Motor neuron (in vitro differentiated cells): ENCODE measurements around the gene VSTM2L. TPM values are rescaled to one million over a fixed set of nuclear protein-coding genes. Genes with fewer than 3 reads are reported as not detected.
A peak's percentile ranks its signal among the peaks of the same experiment; 100 is the strongest.
"Not testable (repeated sequence)": the region's sequence is repeated elsewhere in the genome, so short reads cannot be mapped to it uniquely, and the experiment has no call there.

Experiments
- ATAC-seq, 8 experiments: fragments of 200-7000 bp; cut with Tn5 transposase; replicated peaks in 6 of 8; 2 replicates each; pipeline ENCODE4 v1.8.0; 2021; ENCODE audit warnings: mild to moderate bottlenecking in 8 of 8, moderate library complexity in 8 of 8
- H3K27ac ChIP-seq, 2 donors: fragments of 250-450 bp; sonication (Bioruptor Pico); 2 replicates each; pipeline ENCODE4 v1.9.0; 2021; ENCODE audit warnings: antibody characterized with exemption in 2 of 2, mild to moderate bottlenecking in 2 of 2, moderate library complexity in 1 of 2
- H3K4me1 ChIP-seq, 2 donors: fragments of 250-450 bp; sonication (Bioruptor Pico); replicated peaks in 1 of 2; 2 replicates each; pipeline ENCODE4 v1.6.1; 2021; ENCODE audit warnings: antibody characterized with exemption in 2 of 2, mild to moderate bottlenecking in 2 of 2, moderate library complexity in 1 of 2
- H3K4me3 ChIP-seq, 5 donors: fragments of 250-450 bp; sonication (Bioruptor Pico); 2 replicates each; pipeline ENCODE4 v1.9.0; 2021; ENCODE audit warnings: antibody characterized with exemption in 5 of 5, mild to moderate bottlenecking in 5 of 5, moderate library complexity in 4 of 5
- WGBS, 10 experiments: fragments of 450-650 bp; shearing (Covaris generic); methylation state at CpG; one replicate each; pipeline ENCODE4 v1.0.0; 2022; 5-methylcytosine and 5-hydroxymethylcytosine counted together
- in situ Hi-C, 9 experiments: fragments of 400-800 bp; cut with MboI; loops; one replicate each; pipeline ENCODE4 v1.15.0; 2021; ENCODE audit warnings: low sequenced_read_pairs in 9 of 9, low pct_unique_long_range_greater_than_20kb in 2 of 9; ENCODE audit not compliant: unreplicated experiment in 9 of 9
- total RNA-seq, 8 experiments: library from RNA; unstranded; fragments of 300-600 nt; gene quantifications; 2 replicates each; pipeline versions ENCODE4 v1.2.3 to v1.2.4, GENCODE V29; 2022

The VSTM2L gene, protein sequence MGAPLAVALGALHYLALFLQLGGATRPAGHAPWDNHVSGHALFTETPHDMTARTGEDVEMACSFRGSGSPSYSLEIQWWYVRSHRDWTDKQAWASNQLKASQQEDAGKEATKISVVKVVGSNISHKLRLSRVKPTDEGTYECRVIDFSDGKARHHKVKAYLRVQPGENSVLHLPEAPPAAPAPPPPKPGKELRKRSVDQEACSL
- 10 to 100 TPM in 5 of 8 experiments, 1 to 10 TPM in 2, under 1 TPM in 1; 0.42 to 82.6 (median 36.0) TPM for total RNA-seq

DNA sequence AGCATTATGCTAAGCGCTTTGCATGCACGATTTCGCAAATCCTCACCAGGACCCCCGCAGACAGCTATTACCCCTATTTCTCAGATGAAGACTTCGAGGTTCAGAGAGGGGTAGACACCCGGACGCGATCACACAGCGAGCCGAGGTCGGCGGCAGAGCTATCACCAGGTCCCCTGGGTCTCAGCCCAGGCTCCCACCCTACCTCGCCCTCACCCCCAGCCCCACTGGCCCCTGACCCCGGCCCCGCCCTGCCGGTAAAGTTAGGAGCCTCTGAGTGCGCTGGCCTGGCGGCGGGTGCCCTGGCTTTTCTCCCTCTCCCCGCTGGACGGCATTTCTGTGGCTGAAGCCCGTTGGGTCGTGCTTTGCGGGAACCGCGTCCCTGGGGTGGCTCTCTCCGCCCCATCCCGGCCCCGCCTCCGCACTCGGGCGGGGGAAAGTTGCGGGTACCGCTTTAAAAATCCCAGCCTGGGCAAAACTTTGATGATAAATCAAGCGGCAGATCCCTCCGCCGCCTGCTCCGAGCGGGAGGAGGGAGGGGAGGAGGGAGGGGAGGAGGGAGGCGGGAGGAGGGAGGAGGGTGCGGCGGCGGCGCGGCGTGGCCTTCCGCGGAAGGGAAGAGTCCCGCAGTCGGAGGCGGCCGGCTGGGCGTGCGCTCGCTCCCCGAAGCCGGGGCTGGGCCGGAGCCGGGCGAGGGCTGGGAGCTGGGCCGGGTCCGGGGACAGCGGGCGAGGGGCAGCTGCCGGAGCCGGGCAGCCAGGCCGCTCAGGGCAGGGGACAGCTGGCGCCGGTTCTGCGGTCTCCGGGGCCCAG, at the start of gene VSTM2L:
VSTM2L (plus strand) TSS at position 624 of the 810 bp plus-strand sequence. CDS start 224 bp downstream, outside the sequence.
- H3K27ac ChIP-seq = peak within 1 kb of the TSS; percentile 77 to 82
- in situ Hi-C loops = no loop called here
- peaks cover 53 to 58% of the 10 kb centered on the region in 2 donors for H3K4me1 ChIP-seq
- peak; percentile 5 to 50 (median 26) for ATAC-seq
- 0% methylated on average over 3 of the region's 71 CpGs; no CpG with 5 or more reads in 9 of the 10 experiments for WGBS, 10 experiments
- peak within 1 kb of the TSS; percentile 61 to 97 (median 78) for H3K4me3 ChIP-seq

DNA sequence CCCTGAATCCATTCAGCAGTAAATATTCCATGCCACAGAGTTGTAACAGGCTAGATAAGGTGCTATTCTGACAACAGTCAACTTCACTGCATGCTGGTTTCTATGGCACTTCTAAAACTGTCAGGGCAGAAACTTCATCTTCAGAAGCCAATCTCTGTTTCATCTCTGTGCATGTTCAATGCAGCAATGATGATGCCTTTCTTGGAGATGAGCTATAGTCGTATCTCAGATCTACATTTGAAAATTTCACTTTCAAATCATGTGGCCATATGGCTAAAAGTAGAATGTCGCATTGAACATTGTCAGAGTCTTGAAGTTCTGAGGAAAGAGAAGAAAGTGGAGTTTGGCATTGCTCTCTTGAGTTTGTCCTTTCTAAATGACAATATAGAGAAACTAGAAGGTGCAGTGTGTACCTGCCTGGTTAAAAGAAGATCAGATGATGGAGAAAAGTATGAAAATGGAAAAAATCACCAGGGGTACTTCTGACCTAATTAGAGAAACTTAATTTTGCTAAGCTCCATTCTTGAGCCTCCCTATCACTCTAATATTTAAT, 49.0 kb upstream of the VSTM2L start:
- 88 to 100% (median 100%) methylated on average over 1 to 2 of the region's 2 CpGs; no CpG with 5 or more reads in 4 of the 10 experiments for WGBS, 10 experiments
- Histone ChIP-seq H3K27ac (no peak overlapping the region), H3K4me1 (peaks cover 32 to 52% of the 10 kb centered on the region in 2 donors), H3K4me3 (no peak overlapping the region)
- in situ Hi-C loops = no loop called here
- no peak for ATAC-seq

DNA sequence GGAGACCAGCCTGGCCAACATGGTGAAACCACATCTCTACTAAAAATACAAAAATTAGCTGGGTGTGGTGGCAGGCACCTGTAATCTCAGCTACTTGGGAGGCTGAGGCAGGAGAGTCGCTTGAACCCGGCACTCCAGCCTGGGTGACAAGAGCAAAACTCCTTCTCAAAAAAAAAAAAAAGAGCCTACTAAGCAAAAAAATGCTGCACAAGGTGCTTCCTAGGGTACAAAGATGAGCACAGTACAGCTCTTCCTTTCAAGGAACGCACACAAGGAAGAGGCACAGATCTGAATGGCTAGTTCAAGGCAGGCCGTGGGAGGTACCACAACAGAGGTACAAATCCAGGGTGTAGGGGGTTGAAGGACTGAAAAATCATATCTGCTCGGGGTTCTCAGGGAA, 46.9 kb upstream of the VSTM2L start:
- peaks cover 15 to 31% of the 10 kb centered on the region in 2 donors for H3K4me1 ChIP-seq
- WGBS, 10 experiments = 83 to 100% (median 96%) methylated on average over 1 to 3 of the region's 5 CpGs; no CpG with 5 or more reads in 6 of the 10 experiments
- ATAC-seq, H3K4me3 ChIP-seq, in situ Hi-C loops, H3K27ac ChIP-seq: not testable (repeated sequence)

DNA sequence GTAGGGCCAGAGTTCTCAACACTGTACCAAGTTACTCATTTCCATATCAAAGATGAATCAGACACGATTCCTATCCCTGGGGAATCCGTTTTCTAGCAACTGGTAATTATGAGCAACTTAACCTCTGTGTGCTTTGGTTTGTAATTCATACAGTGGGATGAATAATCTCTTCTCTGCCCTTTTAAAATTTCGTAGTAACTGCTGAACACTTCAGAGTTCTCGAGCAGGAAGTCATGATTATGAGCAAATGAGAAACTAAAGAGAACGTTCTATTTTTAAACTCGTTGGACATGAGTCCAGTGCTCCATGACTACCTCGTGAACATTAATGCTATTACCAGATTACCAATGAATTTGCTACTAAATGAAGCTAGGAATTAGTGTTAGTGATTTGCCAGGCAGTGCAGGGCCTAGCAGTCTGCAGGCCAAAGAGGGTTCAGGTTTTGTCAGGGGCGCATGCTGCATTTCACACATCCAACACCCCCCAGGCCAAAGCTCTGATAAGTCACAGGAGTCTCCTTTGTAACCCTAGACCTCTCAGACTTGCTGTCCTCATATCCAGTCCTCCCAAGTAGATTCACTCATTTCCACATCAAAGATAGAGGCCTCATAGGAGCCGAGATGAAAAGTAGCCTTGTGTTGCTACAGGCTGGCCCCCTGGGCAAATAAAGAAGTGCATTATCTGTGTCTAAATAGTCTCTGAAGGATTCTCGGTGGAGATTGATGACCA, 45.8 kb upstream of the VSTM2L start:
- ATAC-seq = peak in 7 of 8 experiments; percentile 20 to 73 (median 55)
- 0 to 80% (median 44%) methylated on average over 1 to 9 of the region's 10 CpGs; no CpG with 5 or more reads in 1 of the 10 experiments for WGBS, 10 experiments
- H3K4me1 ChIP-seq = peaks cover 6 to 21% of the 10 kb centered on the region in 2 donors
- in situ Hi-C loops = no loop called here
- H3K4me3 ChIP-seq = no peak overlapping the region
- no peak overlapping the region for H3K27ac ChIP-seq

DNA sequence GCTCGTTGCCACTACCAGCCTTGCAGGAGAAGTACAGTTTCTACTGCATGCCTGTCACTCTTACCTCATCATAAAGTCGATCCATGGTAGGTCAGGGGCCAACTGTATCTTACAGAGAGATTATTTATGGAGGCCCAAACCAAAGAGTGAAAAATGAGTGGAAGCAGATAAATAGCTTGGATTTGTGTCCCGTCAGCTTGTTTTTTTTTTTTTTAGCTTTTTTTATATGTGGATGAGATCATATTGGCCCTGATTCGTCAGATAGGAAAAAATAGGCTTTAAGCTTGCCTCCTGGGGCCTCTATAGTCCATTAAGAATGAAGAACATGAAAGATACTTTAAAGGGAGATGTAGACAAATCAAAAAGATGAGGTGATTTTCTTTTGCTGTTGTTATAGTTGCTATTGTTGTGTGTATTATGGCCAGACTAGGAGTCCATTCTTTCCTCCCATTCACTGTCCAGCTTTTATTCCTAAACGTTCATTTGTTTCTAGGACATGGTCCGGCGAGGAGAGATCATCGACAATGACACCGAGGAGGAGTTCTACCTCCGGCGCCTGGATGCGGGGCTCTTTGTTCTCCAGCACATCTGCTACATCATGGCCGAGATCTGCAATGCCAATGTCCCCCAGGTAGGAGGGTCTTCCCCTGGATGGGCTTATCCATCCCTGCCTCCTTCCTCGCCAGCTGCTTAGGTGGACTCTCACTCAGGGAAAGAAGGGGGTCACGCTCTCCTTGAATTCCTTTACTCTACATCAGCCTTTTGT, 43.3 kb upstream of the VSTM2L start:
- H3K4me1 ChIP-seq = peaks cover 10 to 31% of the 10 kb centered on the region in 2 donors
- in situ Hi-C loops = no loop called here
- WGBS, 10 experiments = 63 to 97% (median 84%) methylated on average over 2 to 14 of the region's 15 CpGs
- H3K27ac ChIP-seq = no peak overlapping the region
- peak in 1 of 8 experiments; percentile 15 for ATAC-seq
- no peak overlapping the region for H3K4me3 ChIP-seq

DNA sequence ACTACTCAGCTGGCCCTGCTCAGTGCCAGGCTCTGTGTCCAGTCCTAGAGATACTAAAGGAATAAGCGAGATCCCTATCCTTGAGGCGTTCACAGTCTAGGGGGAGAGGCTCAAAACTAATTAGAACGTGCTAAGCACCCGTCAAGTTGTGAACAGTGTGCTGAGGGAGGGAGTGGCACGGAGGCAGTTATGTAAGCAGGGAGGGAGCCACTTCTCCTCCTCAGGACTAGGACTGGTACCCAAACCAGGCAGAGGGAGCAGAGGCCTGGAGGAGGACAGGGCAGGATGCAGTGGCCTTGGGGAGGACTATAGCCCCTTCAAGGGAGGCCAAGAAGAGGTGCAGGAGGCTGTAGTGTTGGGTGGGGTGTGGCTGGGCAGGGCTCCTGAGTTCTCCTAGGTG, 39.6 kb upstream of the VSTM2L start:
- ATAC-seq = no peak
- peak overlapping the region in 1 of 2 donors; percentile 32 for H3K27ac ChIP-seq
- 98 to 100% (median 100%) methylated on average over 1 to 4 of the region's 5 CpGs; no CpG with 5 or more reads in 6 of the 10 experiments for WGBS, 10 experiments
- H3K4me1 ChIP-seq = peaks cover 34 to 51% of the 10 kb centered on the region in 2 donors
- in situ Hi-C loops = no loop called here
- no peak overlapping the region for H3K4me3 ChIP-seq

DNA sequence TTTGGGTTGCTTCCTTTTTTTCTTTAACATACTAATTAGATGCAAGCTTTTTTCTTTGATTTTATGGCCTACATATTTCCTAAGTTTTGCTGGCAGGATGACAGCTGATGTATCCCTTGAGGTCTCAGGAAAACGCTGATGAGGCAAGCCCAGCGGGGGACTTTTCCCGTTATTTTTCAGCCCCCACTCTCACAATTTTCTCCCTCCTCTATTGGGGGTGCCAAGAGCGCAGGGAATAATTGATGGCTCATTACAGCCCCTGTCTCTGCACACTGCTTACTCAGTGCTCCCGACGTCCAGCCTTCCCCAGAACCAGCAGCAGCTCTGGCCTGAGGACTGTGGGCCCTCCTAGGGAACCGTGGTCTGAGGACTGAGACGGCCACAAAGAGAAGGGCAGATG, 38.6 kb upstream of the VSTM2L start:
- ATAC-seq = peak in 5 of 8 experiments; percentile 74 to 92 (median 89)
- H3K4me1 ChIP-seq = peaks cover 44 to 61% of the 10 kb centered on the region in 2 donors
- WGBS, 10 experiments = 0 to 100% (median 60%) methylated on average over 1 to 8 of the region's 8 CpGs; no CpG with 5 or more reads in 3 of the 10 experiments
- H3K27ac ChIP-seq = peak overlapping the region; percentile 80 to 90
- in situ Hi-C loops = no loop called here
- no peak overlapping the region for H3K4me3 ChIP-seq

DNA sequence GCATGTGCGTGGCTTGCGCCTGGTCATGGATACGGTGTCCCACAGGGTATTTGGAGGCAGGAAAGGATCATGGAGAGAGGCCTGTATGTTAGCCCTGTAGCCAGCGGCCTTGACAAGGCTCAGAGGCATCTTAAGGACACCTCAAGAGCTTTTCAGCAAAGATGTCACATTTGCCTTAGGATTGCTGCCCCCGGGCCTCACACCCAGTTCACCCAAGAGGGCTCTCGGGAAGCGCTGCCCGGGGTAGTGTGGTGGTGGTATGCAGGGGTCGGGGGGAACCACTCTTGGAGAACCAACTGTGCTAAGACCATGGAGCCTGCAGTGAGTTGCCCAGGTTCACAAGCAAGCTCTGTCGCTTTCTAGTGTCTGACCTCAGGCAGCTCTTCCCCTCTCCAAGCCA, 36.9 kb upstream of the VSTM2L start:
- Histone ChIP-seq H3K4me1 (peaks cover 49 to 73% of the 10 kb centered on the region in 2 donors), H3K27ac (peak overlapping the region in 1 of 2 donors; percentile 45), H3K4me3 (no peak overlapping the region)
- ATAC-seq = no peak
- 86 to 100% (median 96%) methylated on average over 1 to 8 of the region's 10 CpGs; no CpG with 5 or more reads in 4 of the 10 experiments for WGBS, 10 experiments
- in situ Hi-C loops = no loop called here

DNA sequence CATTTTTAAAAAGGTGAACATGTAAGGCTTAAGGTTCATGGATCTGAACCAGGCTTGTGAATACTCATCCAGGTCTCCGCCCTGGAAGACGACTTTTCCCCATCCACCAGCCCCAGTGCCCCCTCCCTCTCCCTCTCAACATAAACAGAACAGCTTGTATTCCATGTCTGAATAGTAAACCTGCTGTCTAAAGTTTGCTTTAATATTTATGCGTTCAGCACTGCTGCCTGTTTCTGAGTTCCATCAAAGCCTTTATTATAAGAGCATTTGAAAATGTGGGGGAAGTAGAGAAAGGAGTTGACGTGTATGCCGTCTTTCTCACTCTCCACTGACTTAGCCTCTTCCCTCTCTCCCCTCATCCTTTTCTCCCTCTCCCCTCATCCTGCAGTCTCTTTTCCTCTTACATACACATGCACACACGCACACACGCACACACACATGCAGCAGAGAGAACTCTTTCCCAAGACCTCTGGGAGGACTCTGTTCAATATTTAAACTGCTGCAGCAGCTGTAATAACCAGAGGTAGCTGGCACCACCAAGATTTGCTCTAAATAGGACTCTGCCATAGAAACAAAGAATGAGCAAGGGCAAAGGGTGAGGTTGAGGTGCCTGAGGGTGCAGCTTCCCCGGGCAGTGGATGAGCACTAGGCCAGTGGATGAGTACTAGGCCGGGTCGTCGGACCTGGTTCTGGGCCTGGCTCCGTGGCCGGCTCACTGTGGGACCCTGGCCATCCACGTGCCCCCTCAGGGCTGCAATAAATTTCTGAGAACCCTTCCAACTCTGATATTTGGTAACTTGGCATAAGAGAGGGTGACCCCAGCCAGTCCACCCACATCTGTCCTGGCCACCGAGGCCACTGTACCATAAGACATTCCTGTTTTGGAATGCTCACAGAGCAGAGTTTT, 35.4 kb upstream of the VSTM2L start:
- in situ Hi-C loops = no loop called here
- 56 to 100% (median 86%) methylated on average over 1 to 9 of the region's 15 CpGs; no CpG with 5 or more reads in 1 of the 10 experiments for WGBS, 10 experiments
- Histone ChIP-seq H3K4me3 (no peak overlapping the region), H3K4me1 (peaks cover 49 to 73% of the 10 kb centered on the region in 2 donors), H3K27ac (peak overlapping the region in 1 of 2 donors; percentile 29)
- no peak for ATAC-seq

DNA sequence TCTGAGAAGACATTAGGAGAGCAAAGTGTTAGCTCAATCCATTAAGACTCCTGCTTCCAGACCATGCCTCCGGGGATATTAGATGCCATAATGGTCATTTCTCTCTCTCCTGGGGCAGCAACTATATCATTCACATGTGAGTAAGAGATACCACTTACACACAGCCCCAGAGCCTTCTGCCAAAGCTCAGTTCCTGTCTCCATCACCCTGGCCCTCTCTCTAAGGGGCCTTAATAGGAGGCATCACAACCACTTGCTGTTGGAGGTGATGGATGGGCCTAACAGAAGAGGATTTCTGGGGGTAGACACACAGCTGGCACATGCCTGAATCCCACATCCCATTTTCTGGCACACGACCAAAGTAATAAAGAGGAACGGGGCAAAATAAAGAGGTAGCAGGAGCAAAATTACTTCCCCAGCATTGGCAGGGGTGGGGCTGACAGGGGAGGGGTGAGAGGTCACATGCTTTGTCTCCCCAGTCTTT, 34.0 kb upstream of the VSTM2L start:
- WGBS, 10 experiments = 31 to 69% (median 50%) methylated on average over 1 to 3 of the region's 3 CpGs; no CpG with 5 or more reads in 7 of the 10 experiments
- H3K27ac ChIP-seq = peak overlapping the region; percentile 37 to 77
- peaks cover 49 to 67% of the 10 kb centered on the region in 2 donors for H3K4me1 ChIP-seq
- in situ Hi-C loops = no loop called here
- peak in 5 of 8 experiments; percentile 6 to 53 (median 36) for ATAC-seq
- H3K4me3 ChIP-seq = no peak overlapping the region

DNA sequence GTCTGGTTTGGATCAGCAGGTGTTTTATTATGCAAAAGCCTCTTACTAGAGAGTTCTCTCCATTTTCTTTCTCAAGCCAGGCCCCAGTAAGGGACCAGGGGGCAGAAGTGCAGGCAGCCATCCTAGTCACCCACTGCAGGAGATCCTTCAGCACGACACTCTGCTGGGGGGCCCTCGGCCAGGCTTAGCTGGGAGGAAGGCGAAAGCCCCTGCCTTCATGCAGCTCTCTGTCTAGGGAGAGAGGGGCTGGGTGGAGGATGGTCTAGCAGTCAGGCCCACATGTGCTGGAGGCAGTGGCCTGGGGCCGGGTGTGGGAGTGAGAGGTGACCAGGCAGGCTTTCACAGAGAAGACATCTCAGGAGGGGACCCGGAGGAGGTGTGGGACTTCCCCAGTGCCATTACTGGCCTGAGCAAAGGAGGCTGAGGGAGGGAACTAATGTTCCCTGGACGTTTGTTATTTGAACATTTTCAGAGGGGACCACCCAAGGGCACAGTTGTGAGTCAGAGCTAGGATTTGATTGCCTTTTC, 33.5 kb upstream of the VSTM2L start:
- peak overlapping the region; percentile 37 to 77 for H3K27ac ChIP-seq
- peak in 4 of 8 experiments; percentile 10 to 28 (median 19) for ATAC-seq
- 0 to 20% methylated on average over 1 of the region's 6 CpGs; no CpG with 5 or more reads in 8 of the 10 experiments for WGBS, 10 experiments
- H3K4me3 ChIP-seq = no peak overlapping the region
- peaks cover 46 to 62% of the 10 kb centered on the region in 2 donors for H3K4me1 ChIP-seq
- in situ Hi-C loops = no loop called here
